Large intestine (tissue), 3 donors: ENCODE measurements around the gene ARID4B. TPM values are rescaled to one million over a fixed set of nuclear protein-coding genes. Genes with fewer than 3 reads are reported as not detected.

Experiments used
- DNase-seq, 2 donors: peaks; one replicate each; pipeline versions ENCODE4 v3.0.0 to v3.0.0-alpha.2; 2013
- H3K27ac ChIP-seq: one replicate; pipeline ENCODE4 v1.5.1; 2013; ENCODE audit warnings: low read length
- H3K27me3 ChIP-seq: 2 replicates; pipeline ENCODE4 v1.6.1; 2013; ENCODE audit warnings: low read length; ENCODE audit not compliant: control insufficient read depth, insufficient read depth
- H3K36me3 ChIP-seq: 2 replicates; pipeline ENCODE4 v1.6.1; 2013; ENCODE audit warnings: low read length; ENCODE audit not compliant: control insufficient read depth, insufficient read depth
- H3K4me1 ChIP-seq: one replicate; pipeline ENCODE4 v1.6.1; 2013; ENCODE audit warnings: low read length; ENCODE audit not compliant: control insufficient read depth, insufficient read depth
- H3K4me3 ChIP-seq: one replicate; pipeline ENCODE4 v1.5.1; 2013; ENCODE audit warnings: low read length
- H3K9me3 ChIP-seq: one replicate; pipeline ENCODE4 v1.6.1; 2013; ENCODE audit warnings: mild to moderate bottlenecking, low read depth, low read length, moderate library complexity; ENCODE audit not compliant: control insufficient read depth
- WGBS: methylation state at CpG from one replicate; pipeline ENCODE4 v1.1.5; 2013; ENCODE audit warnings: low lambda C conversion rate; ENCODE audit not compliant: insufficient coverage; 5-methylcytosine and 5-hydroxymethylcytosine counted together
- polyA plus RNA-seq: library from polyadenylated mRNA; unstranded; fragments of 120-200 nt; gene quantifications from one replicate; pipeline ENCODE4 v1.2.1, GENCODE V29; 2013

The ARID4B gene
- polyA plus RNA-seq, 1 donor, result 27.0 TPM

GRCh38 chr1:235299169-235299858, 28.7 kb downstream of the ARID4B start:
- Histone ChIP-seq H3K27me3 (no peaks in the 10 kb centered on the region), H3K27ac (no peak overlapping the region), H3K36me3 (no peaks in the 10 kb centered on the region), H3K9me3 (peaks cover 6% of the 10 kb centered on the region), H3K4me1 (peaks cover 3% of the 10 kb centered on the region), H3K4me3 (no peak overlapping the region)
- DNase-seq, result no peak
- no CpG with 5 or more reads among the region's 10 CpGs for WGBS

GRCh38 chr1:235298758-235299157, 29.2 kb downstream of the ARID4B start:
- no peaks in the 10 kb centered on the region for H3K27me3 ChIP-seq
- WGBS, result no CpG with 5 or more reads among the region's 2 CpGs
- peaks cover 3% of the 10 kb centered on the region for H3K4me1 ChIP-seq
- no peaks in the 10 kb centered on the region for H3K36me3 ChIP-seq
- DNase-seq, result no peak
- H3K9me3 ChIP-seq, result peaks cover 6% of the 10 kb centered on the region
- no peak overlapping the region for H3K27ac ChIP-seq
- no peak overlapping the region for H3K4me3 ChIP-seq

- Histone ChIP-seq H3K27me3 (no peaks in the 10 kb centered on the region), H3K27ac (no peak overlapping the region), H3K4me3 (no peak overlapping the region), H3K4me1 (peaks cover 3% of the 10 kb centered on the region), H3K36me3 (no peaks in the 10 kb centered on the region), H3K9me3 (peaks cover 6% of the 10 kb centered on the region)
- DNase-seq, result no peak
- WGBS, result no CpG with 5 or more reads among the region's 3 CpGs
These were observed 30.4 kb downstream of the ARID4B start for GRCh38 chr1:235297579-235297978.

- Histone ChIP-seq H3K36me3 (no peaks in the 10 kb centered on the region), H3K27ac (no peak overlapping the region), H3K27me3 (no peaks in the 10 kb centered on the region), H3K4me1 (peaks cover 3% of the 10 kb centered on the region), H3K9me3 (peaks cover 6% of the 10 kb centered on the region), H3K4me3 (no peak overlapping the region)
- no peak for DNase-seq
- WGBS, result no CpG with 5 or more reads among the region's 1 CpG
These were observed 31.2 kb downstream of the ARID4B start for GRCh38 chr1:235296729-235297128.

- H3K27ac ChIP-seq, result no peak overlapping the region
- WGBS, result 80% methylated on average over 1 of the region's 5 CpGs
- no peaks in the 10 kb centered on the region for H3K27me3 ChIP-seq
- no peak for DNase-seq
- H3K9me3 ChIP-seq, result peaks cover 6% of the 10 kb centered on the region
- H3K36me3 ChIP-seq, result no peaks in the 10 kb centered on the region
- peaks cover 3% of the 10 kb centered on the region for H3K4me1 ChIP-seq
- no peak overlapping the region for H3K4me3 ChIP-seq
These were observed 32.1 kb downstream of the ARID4B start for GRCh38 chr1:235295902-235296350.

GRCh38 chr1:235293322-235293942, 34.5 kb downstream of the ARID4B start:
- DNase-seq, result no peak
- peaks cover 6% of the 10 kb centered on the region for H3K9me3 ChIP-seq
- H3K36me3 ChIP-seq, result no peaks in the 10 kb centered on the region
- H3K27ac ChIP-seq, result no peak overlapping the region
- H3K4me3 ChIP-seq, result no peak overlapping the region
- H3K4me1 ChIP-seq, result no peaks in the 10 kb centered on the region
- H3K27me3 ChIP-seq, result no peaks in the 10 kb centered on the region

GRCh38 chr1:235292790-235293189, 35.2 kb downstream of the ARID4B start:
- H3K27ac ChIP-seq, result no peak overlapping the region
- no peaks in the 10 kb centered on the region for H3K27me3 ChIP-seq
- H3K4me1 ChIP-seq, result no peaks in the 10 kb centered on the region
- H3K4me3 ChIP-seq, result no peak overlapping the region
- peaks cover 6% of the 10 kb centered on the region for H3K9me3 ChIP-seq
- no peaks in the 10 kb centered on the region for H3K36me3 ChIP-seq
- no peak for DNase-seq
- 90% methylated on average over 4 of the region's 4 CpGs for WGBS

- Histone ChIP-seq H3K9me3 (peaks cover 4% of the 10 kb centered on the region), H3K4me3 (no peak overlapping the region), H3K27me3 (no peaks in the 10 kb centered on the region), H3K4me1 (no peaks in the 10 kb centered on the region), H3K36me3 (no peaks in the 10 kb centered on the region), H3K27ac (no peak overlapping the region)
- 83% methylated on average over 4 of the region's 6 CpGs for WGBS
- no peak for DNase-seq
These were observed 36.3 kb downstream of the ARID4B start for GRCh38 chr1:235291599-235292091.

- DNase-seq, result no peak
- no CpG with 5 or more reads among the region's 12 CpGs for WGBS
- H3K9me3 ChIP-seq, result no peaks in the 10 kb centered on the region
- no peaks in the 10 kb centered on the region for H3K4me1 ChIP-seq
- no peak overlapping the region for H3K27ac ChIP-seq
- no peak overlapping the region for H3K4me3 ChIP-seq
- H3K27me3 ChIP-seq, result no peaks in the 10 kb centered on the region
- H3K36me3 ChIP-seq, result no peaks in the 10 kb centered on the region
These were observed 37.1 kb downstream of the ARID4B start for GRCh38 chr1:235290740-235291502.

- DNase-seq, result no peak
- H3K36me3 ChIP-seq, result no peaks in the 10 kb centered on the region
- 95% methylated on average over 7 of the region's 12 CpGs for WGBS
- no peak overlapping the region for H3K27ac ChIP-seq
- no peaks in the 10 kb centered on the region for H3K27me3 ChIP-seq
- no peaks in the 10 kb centered on the region for H3K4me1 ChIP-seq
- no peak overlapping the region for H3K4me3 ChIP-seq
- no peaks in the 10 kb centered on the region for H3K9me3 ChIP-seq
These were observed 37.9 kb downstream of the ARID4B start for GRCh38 chr1:235289859-235290739.
